Hippocampal formation (tissue), 2 donors: ENCODE results near the gene IGF2.

ENCODE experiments used
- DNase-seq, 2 donors: peaks; one replicate each; lab custom pipeline; 2025; lab: John Stamatoyannopoulos, UW

Gene IGF2

GRCh38 chr11:2153581-2154194 lies 14.5 kb upstream of the IGF2 start:
- DNase-seq = no peak

- peak; percentile 45 to 59 for DNase-seq
Measured at GRCh38 chr11:2151500-2152257, 12.5 kb upstream of the IGF2 start.

- peak in 1 of 2 donors; percentile 25 for DNase-seq
Measured at GRCh38 chr11:2149864-2150847, 11.0 kb upstream of the IGF2 start.

- no peak for DNase-seq
Measured at GRCh38 chr11:2149460-2149859, 10.3 kb upstream of the IGF2 start.

GRCh38 chr11:2148595-2148994 lies 9.4 kb upstream of the IGF2 start:
- DNase-seq = no peak

GRCh38 chr11:2147391-2147790 lies 8.2 kb upstream of the IGF2 start:
- DNase-seq = no peak

GRCh38 chr11:2146051-2146450 lies 6.9 kb upstream of the IGF2 start:
- DNase-seq = no peak

GRCh38 chr11:2144544-2145248 lies 5.5 kb upstream of the IGF2 start:
- DNase-seq = no peak

- DNase-seq = no peak
Measured at GRCh38 chr11:2143799-2144543, 4.8 kb upstream of the IGF2 start.

GRCh38 chr11:2143477-2143798 lies 4.2 kb upstream of the IGF2 start:
- DNase-seq = no peak

- no peak for DNase-seq
Measured at GRCh38 chr11:2142762-2143202, 3.6 kb upstream of the IGF2 start.

- no peak for DNase-seq
Measured at GRCh38 chr11:2142300-2142759, 3.1 kb upstream of the IGF2 start.

GRCh38 chr11:2140411-2141400 lies 1.5 kb upstream of the IGF2 start:
- no peak for DNase-seq

GRCh38 chr11:2139621-2140337 lies 590 bp upstream of the IGF2 start:
- DNase-seq = no peak

- no peak for DNase-seq
Measured at GRCh38 chr11:2138431-2139122, 612 bp downstream of the IGF2 start.

- DNase-seq = no peak
Measured at GRCh38 chr11:2138068-2138430, 1.1 kb downstream of the IGF2 start.

GRCh38 chr11:2137202-2138067 lies 1.8 kb downstream of the IGF2 start:
- DNase-seq = no peak

GRCh38 chr11:2136952-2137201 lies 2.3 kb downstream of the IGF2 start:
- DNase-seq = no peak
